NCI-H2227 (cell line): ENCODE results near the gene EPN3.

ENCODE experiments used
- DNase-seq: peaks from one replicate; lab custom pipeline; 2025; ENCODE audit not compliant: unreplicated experiment; lab: John Stamatoyannopoulos, UW

EPN3 gene

DNA sequence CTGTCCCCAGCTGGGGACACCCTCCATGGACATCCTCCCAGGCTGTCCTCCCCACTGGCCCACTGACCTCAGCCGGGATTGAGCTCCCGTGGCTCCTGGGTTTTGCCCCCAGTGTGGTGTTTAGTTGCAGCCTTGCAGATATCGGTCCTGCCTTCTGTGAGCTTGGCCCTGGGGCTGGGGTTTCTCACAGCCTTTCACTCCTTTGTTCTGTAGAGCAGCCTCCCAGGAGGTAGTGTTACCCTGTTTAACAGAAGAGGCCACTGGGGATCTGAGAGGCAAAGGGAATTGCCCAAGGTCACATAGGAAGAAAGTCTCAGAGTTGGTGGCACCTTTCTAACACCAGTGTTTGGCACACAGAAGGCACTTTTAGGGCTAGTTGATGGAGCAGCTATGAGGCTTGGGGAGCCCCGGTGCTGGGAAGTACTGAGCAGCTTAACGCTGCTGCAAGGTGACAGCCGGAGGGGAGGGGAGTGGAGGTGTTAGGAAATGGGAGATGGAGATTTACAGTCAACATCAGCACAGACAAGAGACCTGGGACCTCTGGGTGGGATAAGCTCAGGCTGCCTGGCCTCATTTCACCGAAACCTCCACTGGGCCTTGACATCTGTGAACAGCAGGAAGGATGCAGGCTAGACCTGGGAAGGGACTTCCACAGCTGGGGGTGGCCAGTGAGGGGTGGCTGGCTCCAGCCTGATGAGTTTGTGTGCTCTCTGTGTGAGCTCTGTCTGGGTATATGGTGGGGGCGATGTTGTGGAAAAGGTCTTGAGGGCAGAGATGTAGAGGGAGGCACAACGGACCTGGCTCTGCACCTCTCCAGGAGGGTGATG lies 54.1 kb downstream of the EPN3 start:
- DNase-seq = no peak

DNA sequence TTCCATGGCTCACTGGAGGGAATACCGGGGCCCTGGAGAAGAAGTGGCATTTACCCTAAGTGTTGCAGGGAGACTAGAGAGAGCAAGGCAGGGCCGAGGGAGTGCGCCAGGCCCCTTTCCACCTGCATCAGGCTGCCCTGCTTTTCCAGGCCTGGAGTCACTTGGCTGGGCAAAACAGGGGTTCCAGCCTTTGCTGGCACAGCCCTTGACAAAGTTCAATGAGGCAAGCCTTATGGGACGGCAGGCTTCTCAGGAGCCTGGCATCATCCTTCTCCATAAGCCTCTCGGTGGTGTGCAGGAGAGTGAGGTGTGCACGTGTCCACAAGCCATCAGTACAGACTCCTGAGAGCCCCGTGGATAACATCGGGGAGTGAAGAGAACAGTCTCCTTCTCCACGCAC lies 55.0 kb downstream of the EPN3 start:
- no peak for DNase-seq

DNA sequence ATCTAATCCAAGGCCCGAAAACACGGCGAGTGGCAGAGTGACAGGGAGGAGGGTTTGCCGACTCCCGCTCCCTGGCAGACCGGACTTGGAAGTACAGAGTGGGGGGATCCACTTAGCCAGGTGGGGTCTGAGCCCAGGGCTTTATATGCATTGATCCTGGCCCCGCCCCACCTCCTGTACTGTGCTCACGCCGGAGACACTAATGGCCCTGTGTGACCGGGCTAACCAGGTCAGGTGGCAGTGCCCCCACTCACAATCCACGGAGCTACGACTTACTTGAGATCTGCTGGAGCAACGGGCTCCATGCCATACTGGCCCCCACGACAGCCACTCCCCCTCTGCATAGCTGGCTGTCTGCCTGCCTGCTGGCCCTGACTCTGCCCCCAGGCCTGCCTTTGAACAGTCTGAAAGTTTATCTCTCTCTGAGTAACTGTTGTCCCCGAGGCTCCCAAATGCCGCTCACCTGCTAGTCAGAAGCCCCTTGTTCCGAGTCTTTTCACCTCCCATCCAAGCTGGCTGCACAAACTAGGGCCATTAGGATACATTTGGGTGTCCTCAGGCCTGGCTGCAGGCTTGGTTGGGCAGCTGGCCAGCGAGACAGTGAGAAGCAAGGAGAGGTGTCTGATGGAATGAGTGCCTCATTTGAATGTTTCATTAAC lies 56.0 kb downstream of the EPN3 start:
- DNase-seq = no peak

DNA sequence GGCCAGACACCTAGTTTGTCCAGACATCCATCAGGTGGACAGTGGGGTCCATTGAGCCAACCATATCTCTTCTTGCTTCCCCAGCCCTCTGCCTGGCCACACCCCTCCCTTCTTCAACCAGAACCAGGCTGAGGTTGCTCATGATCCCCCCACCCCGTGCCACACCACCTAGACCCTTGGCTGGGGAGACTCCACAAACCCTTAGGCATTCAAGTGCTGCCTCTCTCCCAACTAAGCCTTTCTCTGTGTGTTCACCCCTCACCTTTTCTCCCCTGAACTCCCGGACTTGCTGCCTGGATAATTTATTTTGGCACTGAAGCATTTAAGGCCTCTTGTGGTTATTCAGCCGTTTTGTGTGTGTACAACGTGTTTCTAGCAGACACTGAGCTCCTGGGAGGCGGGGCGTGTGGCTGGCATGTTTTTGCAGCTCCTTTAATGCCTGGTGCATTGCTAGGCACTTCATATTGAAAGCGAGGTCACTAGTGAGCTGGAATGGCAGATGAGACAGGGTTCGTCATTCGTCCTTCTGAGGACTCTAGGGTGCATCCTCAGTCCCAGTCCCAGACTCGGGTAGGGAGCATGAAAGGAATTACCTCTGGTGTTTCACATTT lies 56.7 kb downstream of the EPN3 start:
- peak; percentile 20 for DNase-seq

DNA sequence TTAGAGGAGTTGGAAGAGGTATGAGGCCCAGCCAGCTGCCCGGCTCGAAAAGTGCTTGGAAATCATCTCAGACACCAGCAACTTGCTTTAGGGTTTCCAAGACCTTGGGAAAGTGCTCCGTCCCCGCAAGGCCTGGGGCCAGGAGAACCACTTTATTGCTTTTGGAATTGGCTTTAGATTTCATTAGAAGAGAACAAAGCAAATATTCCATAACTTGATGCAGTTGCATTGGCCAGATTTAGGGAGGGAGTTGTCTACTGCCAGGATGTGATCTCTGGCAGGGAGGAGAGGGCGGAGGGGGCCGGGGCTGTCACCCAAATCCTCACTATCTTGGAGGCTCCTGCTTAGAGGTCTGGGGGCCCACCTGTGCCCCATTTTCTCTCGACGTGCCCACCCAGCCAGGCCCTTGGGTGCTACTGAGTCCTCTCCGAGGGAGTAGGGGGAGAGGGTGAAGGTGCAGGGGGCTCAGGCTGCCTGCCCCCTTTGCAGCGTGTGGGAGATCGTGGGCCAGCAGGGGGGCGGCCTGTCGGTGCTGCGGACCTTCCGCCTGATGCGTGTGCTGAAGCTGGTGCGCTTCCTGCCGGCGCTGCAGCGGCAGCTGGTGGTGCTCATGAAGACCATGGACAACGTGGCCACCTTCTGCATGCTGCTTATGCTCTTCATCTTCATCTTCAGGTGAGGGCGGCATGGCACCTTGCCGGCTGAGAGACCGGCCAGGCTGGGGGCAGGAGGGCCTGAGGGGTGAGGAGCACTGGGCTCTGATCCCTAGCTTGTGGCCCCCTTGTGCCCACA lies 58.6 kb downstream of the EPN3 start:
- no peak for DNase-seq

DNA sequence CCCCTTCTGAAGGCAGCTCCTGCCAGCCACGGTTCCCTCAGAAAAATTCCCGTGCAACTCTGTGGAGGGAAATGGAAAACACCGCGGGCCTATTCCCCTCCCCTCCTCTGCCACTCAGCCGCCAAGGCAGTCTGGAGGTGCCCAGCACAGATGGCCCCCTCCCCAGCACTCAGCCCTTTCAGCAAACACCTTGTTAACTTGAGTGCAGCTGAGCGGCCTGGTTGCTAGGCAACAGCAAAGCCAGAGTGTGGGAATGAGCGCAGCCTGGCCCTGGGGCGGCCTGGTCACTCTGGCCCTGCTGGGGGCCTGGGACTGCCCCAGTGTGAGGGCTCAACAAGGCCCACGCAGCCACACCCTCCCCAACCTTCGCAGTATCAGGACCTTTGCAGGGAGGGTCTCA lies 60.8 kb downstream of the EPN3 start:
- peak; percentile 94 for DNase-seq
